Measurements from ENCODE around the gene PPP2R5B.
"Not testable (repeated sequence)": the region's sequence is repeated elsewhere in the genome, so short reads cannot be mapped to it uniquely, and the experiment has no call there.

PPP2R5B gene

GRCh38 chr11:64970731-64971151 is 46.3 kb downstream of the PPP2R5B start:
- DNase-seq = no peak
- TF ChIP-seq CTCF (IDR thresholded peaks at IDR 0.05; ENCODE audit: low read depth, low read length, missing control alignments) = no peak
- no peaks in the 10 kb centered on the region for H3K36me3 ChIP-seq (replicated peaks)
- in situ Hi-C loops (cut with HindIII; ENCODE audit: low pct_ligation_motif_present, low sequenced_read_pairs) = no loop called here
- H3K27ac ChIP-seq = no peak overlapping the region
- H3K27me3 ChIP-seq (replicated peaks) = no peaks in the 10 kb centered on the region
- no peak overlapping the region for H3K4me3 ChIP-seq (ENCODE audit: low read depth, low read length)

DNA sequence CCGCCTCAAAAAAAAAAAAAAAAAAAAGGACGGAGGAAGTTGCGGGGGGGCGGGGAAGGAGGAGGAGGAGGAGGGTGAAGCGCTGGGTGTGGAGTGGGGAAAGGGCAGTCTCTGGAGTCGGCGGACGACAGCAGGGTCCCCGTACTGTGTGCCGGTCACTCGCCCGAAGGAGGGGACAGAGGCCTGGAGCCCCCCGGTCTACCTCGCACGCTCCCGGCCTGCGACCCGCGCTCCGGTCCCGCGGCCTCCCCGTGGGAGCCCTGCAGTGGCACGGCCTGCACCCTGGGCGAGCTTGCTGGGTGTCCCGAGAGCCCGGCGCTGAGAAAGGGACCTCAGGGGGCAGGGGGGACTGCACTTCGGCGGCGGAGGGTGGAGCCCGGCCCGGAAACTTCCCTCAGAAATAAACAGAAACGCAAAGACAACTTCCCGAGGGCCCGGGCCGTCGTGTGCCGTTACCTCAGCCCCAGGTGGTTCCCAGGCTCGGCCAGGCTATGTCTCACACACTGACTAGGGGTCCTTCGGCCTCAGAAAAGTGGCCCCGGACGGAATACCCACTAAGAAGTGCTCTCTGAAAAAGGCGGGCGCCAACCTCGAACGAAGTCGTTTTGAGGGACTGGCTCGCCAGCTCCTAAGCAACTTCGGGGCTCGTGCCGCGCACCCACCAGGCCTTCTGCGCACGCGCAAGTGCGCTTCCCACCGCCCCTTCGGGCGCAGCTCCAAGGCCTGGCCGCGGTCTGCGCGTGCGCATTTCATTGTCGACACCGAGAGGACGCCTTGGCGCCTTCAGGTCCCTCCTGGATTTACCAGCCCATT is 47.1 kb downstream of the PPP2R5B start, which contains the start of gene MAJIN:
Gene MAJIN (minus strand): TSS at position 688 of the 813 bp plus-strand sequence. CDS start 12,703 bp downstream, outside the sequence.
- in situ Hi-C loops (cut with HindIII; ENCODE audit: low pct_ligation_motif_present, low sequenced_read_pairs) = no loop called here
- H3K27ac ChIP-seq = no peak within 1 kb of the TSS
- no peaks in the 10 kb centered on the region for H3K36me3 ChIP-seq (replicated peaks)
- no peak for TF ChIP-seq CTCF (IDR thresholded peaks at IDR 0.05; ENCODE audit: low read depth, low read length, missing control alignments)
- H3K27me3 ChIP-seq (replicated peaks) = no peaks in the 10 kb centered on the region
- H3K4me3 ChIP-seq (ENCODE audit: low read depth, low read length) = peak within 1 kb of the TSS; percentile 32
- peak; percentile 55 for DNase-seq

DNA sequence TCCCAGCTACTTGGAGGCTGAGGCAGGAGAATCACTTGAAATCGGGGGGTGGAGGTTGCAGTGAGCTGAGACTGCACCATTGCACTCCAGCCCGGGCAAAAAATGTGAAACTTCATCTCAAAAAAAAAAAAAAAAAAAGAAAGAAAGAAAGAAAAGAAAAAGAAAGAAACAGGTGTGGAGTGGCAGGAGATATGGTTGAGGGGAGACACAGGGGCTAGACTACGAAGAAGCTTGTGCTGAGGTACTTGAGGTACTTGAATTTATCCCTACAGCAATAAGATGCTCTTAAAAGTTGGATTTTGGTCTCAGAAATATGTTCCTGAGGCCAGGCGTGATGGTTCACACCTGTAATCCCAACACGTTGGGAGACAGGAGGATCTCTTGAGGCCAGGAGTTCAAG is 49.6 kb downstream of the PPP2R5B start:
- no peaks in the 10 kb centered on the region for H3K27me3 ChIP-seq (replicated peaks)
- in situ Hi-C loops (cut with HindIII; ENCODE audit: low pct_ligation_motif_present, low sequenced_read_pairs) = no loop called here
- no peaks in the 10 kb centered on the region for H3K36me3 ChIP-seq (replicated peaks)
- no peak overlapping the region for H3K27ac ChIP-seq
- no peak overlapping the region for H3K4me3 ChIP-seq (ENCODE audit: low read depth, low read length)
- DNase-seq = no peak
- no peak for TF ChIP-seq CTCF (IDR thresholded peaks at IDR 0.05; ENCODE audit: low read depth, low read length, missing control alignments)

DNA sequence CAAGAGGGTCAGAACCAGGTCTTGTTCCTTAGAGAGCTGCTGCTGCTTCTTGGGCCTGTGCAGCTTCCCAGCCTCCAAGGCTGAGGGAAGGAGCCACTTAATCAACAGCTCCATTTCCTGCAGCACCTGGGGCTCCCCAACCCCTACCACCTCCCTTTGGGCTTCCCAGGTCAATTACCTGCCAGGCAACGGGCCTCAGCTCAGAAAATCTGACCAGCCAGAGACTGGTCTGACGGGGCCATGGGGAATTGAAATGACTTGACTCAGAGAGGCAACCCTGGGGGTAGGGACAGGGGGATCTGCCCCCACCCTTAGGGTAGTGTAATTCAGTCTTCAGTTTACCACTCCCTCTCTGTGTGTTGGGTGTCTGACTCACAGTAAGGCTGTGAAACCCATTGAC is 52.2 kb downstream of the PPP2R5B start:
- in situ Hi-C loops (cut with HindIII; ENCODE audit: low pct_ligation_motif_present, low sequenced_read_pairs) = no loop called here
- H3K4me3 ChIP-seq (ENCODE audit: low read depth, low read length) = no peak overlapping the region
- DNase-seq = no peak
- H3K27ac ChIP-seq = no peak overlapping the region
- H3K27me3 ChIP-seq (replicated peaks) = no peaks in the 10 kb centered on the region
- no peaks in the 10 kb centered on the region for H3K36me3 ChIP-seq (replicated peaks)
- TF ChIP-seq CTCF (IDR thresholded peaks at IDR 0.05; ENCODE audit: low read depth, low read length, missing control alignments) = no peak

GRCh38 chr11:64983339-64983738 is 58.9 kb downstream of the PPP2R5B start:
- H3K4me3 ChIP-seq (ENCODE audit: low read depth, low read length); H3K36me3 ChIP-seq (replicated peaks); H3K27ac ChIP-seq; DNase-seq; H3K27me3 ChIP-seq (replicated peaks); in situ Hi-C loops (cut with HindIII; ENCODE audit: low pct_ligation_motif_present, low sequenced_read_pairs): not testable (repeated sequence)

All from brain microvascular endothelial cell (primary cell).